H9 (cell line): Measurements from ENCODE around the gene RPL5. TPM values are rescaled to one million over a fixed set of nuclear protein-coding genes. Genes with fewer than 3 reads are reported as not detected.

Experiments used
- DNase-seq: peaks from one replicate; pipeline ENCODE4 v3.0.0-alpha.2; 2017
- H2AFZ ChIP-seq: one replicate; pipeline ENCODE4 v1.6.1; 2013; ENCODE audit warnings: mild to moderate bottlenecking, low read length, control low read depth, moderate library complexity
- H2AK5ac ChIP-seq: 2 replicates; pipeline ENCODE4 v1.6.1; 2013; ENCODE audit warnings: low read length, control low read depth, mixed read lengths; ENCODE audit not compliant: insufficient read length
- H2BK120ac ChIP-seq: one replicate; pipeline ENCODE4 v1.6.1; 2013; ENCODE audit warnings: low read depth, mild to moderate bottlenecking, low read length, control low read depth, inconsistent platforms; ENCODE audit not compliant: poor library complexity, severe bottlenecking
- H2BK12ac ChIP-seq: 2 replicates; pipeline ENCODE4 v1.6.1; 2013; ENCODE audit warnings: low read length, control low read depth, mixed read lengths, low read depth; ENCODE audit not compliant: insufficient read length
- H2BK15ac ChIP-seq: 2 replicates; pipeline ENCODE4 v1.6.1; 2013; ENCODE audit warnings: low read depth, low read length, control low read depth
- H2BK20ac ChIP-seq: one replicate; pipeline ENCODE4 v1.6.1; 2013; ENCODE audit warnings: low read depth, mild to moderate bottlenecking, low read length, control low read depth, inconsistent platforms; ENCODE audit not compliant: poor library complexity, severe bottlenecking
- H2BK5ac ChIP-seq: 2 replicates; pipeline ENCODE4 v1.6.1; 2013; ENCODE audit warnings: low read length, control low read depth, mixed read lengths; ENCODE audit not compliant: insufficient read length
- H3K14ac ChIP-seq: 2 replicates; pipeline ENCODE4 v1.6.1; 2013; ENCODE audit warnings: low read length, control low read depth; ENCODE audit not compliant: insufficient read depth
- H3K18ac ChIP-seq: 2 replicates; pipeline ENCODE4 v1.6.1; 2013; ENCODE audit warnings: low read depth, mild to moderate bottlenecking, mixed read lengths, low read length, control low read depth; ENCODE audit not compliant: insufficient read length
- H3K23ac ChIP-seq: 2 replicates; pipeline ENCODE4 v1.6.1; 2013; ENCODE audit warnings: low read length, control low read depth, mixed read lengths, low read depth; ENCODE audit not compliant: insufficient read length
- H3K23me2 ChIP-seq: 2 replicates; pipeline ENCODE4 v1.6.1; 2013; ENCODE audit warnings: low read depth, mild to moderate bottlenecking, mixed read lengths, low read length, control low read depth; ENCODE audit not compliant: insufficient read length, poor library complexity, severe bottlenecking
- H3K27ac ChIP-seq: 2 replicates; pipeline ENCODE4 v1.5.1; 2013; ENCODE audit warnings: low read length, control low read depth, mixed read lengths, low read depth; ENCODE audit not compliant: insufficient read length
- H3K27me3 ChIP-seq: 2 replicates; pipeline ENCODE4 v1.6.1; 2013; ENCODE audit warnings: low read length, control low read depth, inconsistent platforms; ENCODE audit not compliant: insufficient read depth
- H3K4ac ChIP-seq: 2 replicates; pipeline ENCODE4 v1.6.1; 2013; ENCODE audit warnings: low read depth, mild to moderate bottlenecking, control low read depth, inconsistent platforms, low read length, moderate library complexity
- H3K4me1 ChIP-seq: 2 replicates; pipeline ENCODE4 v1.6.1; 2013; ENCODE audit warnings: low read length, control low read depth, inconsistent platforms; ENCODE audit not compliant: insufficient read depth
- H3K4me2 ChIP-seq: 2 replicates; pipeline ENCODE4 v1.6.1; 2013; ENCODE audit warnings: low read length, control low read depth, mixed read lengths; ENCODE audit not compliant: insufficient read length, insufficient read depth
- H3K56ac ChIP-seq: 2 replicates; pipeline ENCODE4 v1.6.1; 2013; ENCODE audit warnings: low read depth, mild to moderate bottlenecking, mixed read lengths, low read length, control low read depth; ENCODE audit not compliant: insufficient read length
- H3K79me1 ChIP-seq: 2 replicates; pipeline ENCODE4 v1.6.1; 2013; ENCODE audit warnings: low read depth, mild to moderate bottlenecking, moderate library complexity, low read length, control low read depth, inconsistent platforms; ENCODE audit not compliant: insufficient read depth, poor library complexity, severe bottlenecking
- H3K79me2 ChIP-seq: 2 replicates; pipeline ENCODE4 v1.6.1; 2013; ENCODE audit warnings: low read length, control low read depth, inconsistent platforms; ENCODE audit not compliant: insufficient read depth
- H3K9ac ChIP-seq: 2 replicates; pipeline ENCODE4 v1.6.1; 2013; ENCODE audit warnings: low read length, control low read depth, mixed read lengths; ENCODE audit not compliant: insufficient read length; ENCODE audit errors: extremely low read depth
- H3K9me3 ChIP-seq: one replicate; pipeline ENCODE4 v1.6.1; 2013; ENCODE audit warnings: low read depth, low read length, inconsistent platforms; ENCODE audit not compliant: control insufficient read depth
- H3T11ph ChIP-seq: one replicate; pipeline ENCODE4 v1.6.1; 2013; ENCODE audit warnings: mild to moderate bottlenecking, low read length, control low read depth, inconsistent platforms
- H4K20me1 ChIP-seq: one replicate; pipeline ENCODE4 v1.6.1; 2013; ENCODE audit not compliant: control insufficient read depth, insufficient read length, insufficient read depth
- H4K5ac ChIP-seq: 2 replicates; pipeline ENCODE4 v1.6.1; 2013; ENCODE audit warnings: low read depth, mild to moderate bottlenecking, mixed read lengths, low read length, control low read depth; ENCODE audit not compliant: insufficient read length
- H4K8ac ChIP-seq: replicated peaks from 2 replicates; pipeline ENCODE4 v1.6.1; 2013; ENCODE audit warnings: low read length, control low read depth, mixed read lengths, low read depth; ENCODE audit not compliant: insufficient read length
- H4K91ac ChIP-seq: 2 replicates; pipeline ENCODE4 v1.6.1; 2013; ENCODE audit warnings: low read depth, mild to moderate bottlenecking, moderate library complexity, mixed read lengths, low read length, control low read depth; ENCODE audit not compliant: insufficient read length
- H3K27ac Mint-ChIP-seq, 3 experiments: 2 replicates in 2 of 3; 3 replicates in 1 of 3; pipeline ENCODE4 v1.8.0; 2020 to 2021; ENCODE audit warnings: mixed read lengths in 3 of 3, mild to moderate bottlenecking in 1 of 3, moderate library complexity in 1 of 3
- H3K27me3 Mint-ChIP-seq: 2 replicates; pipeline ENCODE4 v1.8.0; 2021; ENCODE audit warnings: low read depth, mild to moderate bottlenecking, moderate library complexity, mixed read lengths
- H3K36me3 Mint-ChIP-seq, 3 experiments: 2 replicates in 2 of 3; 3 replicates in 1 of 3; pipeline ENCODE4 v1.8.0; 2020 to 2021; ENCODE audit warnings: low read depth in 3 of 3, mixed read lengths in 3 of 3; ENCODE audit not compliant: insufficient read depth in 1 of 3
- H3K4me1 Mint-ChIP-seq, 2 experiments: 2 replicates each; pipeline ENCODE4 v1.8.0; 2020; ENCODE audit warnings: mixed read lengths in 2 of 2
- H3K4me3 Mint-ChIP-seq, 2 experiments: 2 replicates in 1 of 2; 3 replicates in 1 of 2; pipeline ENCODE4 v1.8.0; 2020 to 2021; ENCODE audit warnings: mild to moderate bottlenecking in 2 of 2, mixed read lengths in 2 of 2, moderate library complexity in 1 of 2
- H3K9me3 Mint-ChIP-seq, 2 experiments: 2 replicates in 1 of 2; 3 replicates in 1 of 2; pipeline ENCODE4 v1.8.0; 2020; ENCODE audit warnings: mild to moderate bottlenecking in 2 of 2, mixed read lengths in 2 of 2, moderate library complexity in 1 of 2
- WGBS: extraction: QIAGEN DNeasy Blood & Tissue Kit; methylation state at CpG from one replicate; pipeline ENCODE4 v1.1.7; 2013; ENCODE audit warnings: missing lambda C conversion rate, low lambda C conversion rate, mixed read lengths; ENCODE audit not compliant: insufficient read length; ENCODE audit errors: extremely low coverage; 5-methylcytosine and 5-hydroxymethylcytosine counted together
- total RNA-seq: library from RNA; stranded (reverse); gene quantifications from 2 replicates; pipeline ENCODE4 v1.2.1, GENCODE V29; 2021
- TF ChIP-seq, protein P1 (sequence below): fragments of 200-600 bp; sonication (generic); conservative IDR thresholded peaks from 3 replicates; pipeline ENCODE4 v1.8.0; 2021; ENCODE audit warnings: antibody characterized with exemption, mild to moderate bottlenecking

RPL5 gene
- total RNA-seq, 1 experiment from 2014 or later: 1,608 TPM

DNA sequence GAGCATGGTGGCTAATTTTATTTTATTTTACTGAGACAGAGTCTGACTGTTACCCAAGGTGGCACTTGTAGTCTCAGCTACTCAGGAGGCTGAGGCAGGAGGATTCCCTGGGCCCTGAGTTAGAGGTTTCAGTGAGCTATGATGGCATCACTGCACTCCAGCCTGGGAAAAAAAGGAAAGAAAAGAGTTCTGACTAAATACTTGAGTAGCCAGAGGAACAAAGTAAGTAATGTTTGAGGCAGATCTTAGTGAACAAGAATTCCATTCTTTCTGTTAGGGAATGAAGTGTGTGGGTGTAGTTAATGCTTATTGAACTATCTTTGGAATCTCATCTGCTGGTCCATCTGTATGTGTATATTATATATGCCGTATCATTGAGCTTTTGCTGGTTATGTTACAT lies 33.9 kb upstream of the RPL5 start:
- Histone ChIP-seq H4K5ac (no peak overlapping the region), H3K79me2 (no peaks in the 10 kb centered on the region), H2BK20ac (no peak overlapping the region), H3K56ac (no peak overlapping the region), H4K20me1 (no peaks in the 10 kb centered on the region), H3K14ac (no peak overlapping the region), H2BK5ac (no peak overlapping the region), H3K4ac (no peak overlapping the region), H2AFZ (no peak overlapping the region), H3K9ac (no peak overlapping the region), H4K8ac (no peak overlapping the region), H3T11ph (no peak overlapping the region), H3K18ac (no peak overlapping the region), H3K79me1 (no peaks in the 10 kb centered on the region), H2BK120ac (no peak overlapping the region), H3K4me1 (no peaks in the 10 kb centered on the region), H4K91ac (no peak overlapping the region), H2AK5ac (no peak overlapping the region), H3K27me3 (no peaks in the 10 kb centered on the region), H3K23ac (no peak overlapping the region), H3K9me3 (no peaks in the 10 kb centered on the region), H3K27ac (no peak overlapping the region), H3K23me2 (no peaks in the 10 kb centered on the region), H2BK15ac (no peak overlapping the region), H3K4me2 (no peak overlapping the region), H2BK12ac (no peak overlapping the region)
- no peaks in the 10 kb centered on the region for H3K27me3 Mint-ChIP-seq
- DNase-seq: no peak
- WGBS: no CpG with 5 or more reads among the region's 1 CpG
- H3K9me3 Mint-ChIP-seq: no peaks in the 10 kb centered on the region; a peak in 1 of 5 replicates
- H3K4me3 Mint-ChIP-seq: no peak overlapping the region
- TF ChIP-seq, protein P1, sequence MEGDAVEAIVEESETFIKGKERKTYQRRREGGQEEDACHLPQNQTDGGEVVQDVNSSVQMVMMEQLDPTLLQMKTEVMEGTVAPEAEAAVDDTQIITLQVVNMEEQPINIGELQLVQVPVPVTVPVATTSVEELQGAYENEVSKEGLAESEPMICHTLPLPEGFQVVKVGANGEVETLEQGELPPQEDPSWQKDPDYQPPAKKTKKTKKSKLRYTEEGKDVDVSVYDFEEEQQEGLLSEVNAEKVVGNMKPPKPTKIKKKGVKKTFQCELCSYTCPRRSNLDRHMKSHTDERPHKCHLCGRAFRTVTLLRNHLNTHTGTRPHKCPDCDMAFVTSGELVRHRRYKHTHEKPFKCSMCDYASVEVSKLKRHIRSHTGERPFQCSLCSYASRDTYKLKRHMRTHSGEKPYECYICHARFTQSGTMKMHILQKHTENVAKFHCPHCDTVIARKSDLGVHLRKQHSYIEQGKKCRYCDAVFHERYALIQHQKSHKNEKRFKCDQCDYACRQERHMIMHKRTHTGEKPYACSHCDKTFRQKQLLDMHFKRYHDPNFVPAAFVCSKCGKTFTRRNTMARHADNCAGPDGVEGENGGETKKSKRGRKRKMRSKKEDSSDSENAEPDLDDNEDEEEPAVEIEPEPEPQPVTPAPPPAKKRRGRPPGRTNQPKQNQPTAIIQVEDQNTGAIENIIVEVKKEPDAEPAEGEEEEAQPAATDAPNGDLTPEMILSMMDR: no peak
- peaks cover 10 to 11% of the 10 kb centered on the region in 2 experiments for H3K4me1 Mint-ChIP-seq
- H3K36me3 Mint-ChIP-seq: no peaks in the 10 kb centered on the region
- no peak overlapping the region for H3K27ac Mint-ChIP-seq
